OCI-LY3 (cell line): ENCODE data around the gene HSPA12A.

Experiments
- H2AFZ ChIP-seq: fragments of 200-600, 300-600 bp; shearing (Covaris generic); 2 replicates; pipeline ENCODE4 v1.6.0; 2014; ENCODE audit warnings: antibody characterized with exemption, low read depth, low read length
- H3K27ac ChIP-seq: fragments of 200-600, 300-600 bp; sonication (generic); 2 replicates; pipeline ENCODE4 v1.5.1; 2014; ENCODE audit warnings: mild to moderate bottlenecking, low read length, moderate library complexity, mixed read lengths
- H3K27me3 ChIP-seq: fragments of 200-600, 300-600 bp; sonication (generic); 2 replicates; pipeline ENCODE4 v1.6.1; 2014; ENCODE audit warnings: low read depth, low read length, mixed read lengths
- H3K36me3 ChIP-seq: fragments of 200-600, 300-600 bp; sonication (generic); replicated peaks from 2 replicates; pipeline ENCODE3; 2014; ENCODE audit warnings: low read depth, low read length, mixed read lengths
- H3K4me1 ChIP-seq: fragments of 300-600, 200-600 bp; sonication (generic); 2 replicates; pipeline ENCODE4 v1.6.1; 2014; ENCODE audit warnings: low read length, mixed read lengths
- H3K4me2 ChIP-seq: fragments of 200-600, 300-600 bp; sonication (generic); 2 replicates; pipeline ENCODE4 v1.6.1; 2014; ENCODE audit warnings: low read length, mixed read lengths
- H3K4me3 ChIP-seq: fragments of 300-600, 200-600 bp; sonication (generic); 2 replicates; pipeline ENCODE4 v1.5.1; 2014; ENCODE audit warnings: antibody characterized with exemption, mild to moderate bottlenecking, low read length, moderate library complexity
- H3K79me2 ChIP-seq: fragments of 300-600, 200-600 bp; shearing (Covaris generic); 2 replicates; pipeline ENCODE4 v1.6.1; 2014; ENCODE audit warnings: mild to moderate bottlenecking, low read length, mixed read lengths
- H3K9ac ChIP-seq: fragments of 300-600, 200-600 bp; shearing (Covaris generic); 2 replicates; pipeline ENCODE4 v1.6.0; 2014; ENCODE audit warnings: mild to moderate bottlenecking, low read length, moderate library complexity
- H3K9me3 ChIP-seq: fragments of 200-600, 300-600 bp; shearing (Covaris generic); 2 replicates; pipeline ENCODE4 v1.6.1; 2014; ENCODE audit warnings: low read length, mixed read lengths; ENCODE audit not compliant: insufficient read depth
- H4K20me1 ChIP-seq: fragments of 200-600, 300-600 bp; sonication (generic); 2 replicates; pipeline ENCODE4 v1.6.1; 2016; ENCODE audit warnings: low read length, mixed read lengths; ENCODE audit not compliant: insufficient read depth
- EZH2phosphoT487 ChIP-seq: fragments of 200-600 bp; shearing (Covaris generic); IDR thresholded peaks from 2 replicates; pipeline ENCODE4 v1.6.1; 2018; ENCODE audit warnings: antibody characterized with exemption, mixed run types, low read depth
- TF ChIP-seq, protein P1 (sequence below): fragments of 200-600, 300-600 bp; sonication (generic); IDR thresholded peaks from 2 replicates; pipeline ENCODE4 v1.5.1; 2014; ENCODE audit warnings: antibody characterized with exemption, low read length, low read depth

Gene HSPA12A

DNA sequence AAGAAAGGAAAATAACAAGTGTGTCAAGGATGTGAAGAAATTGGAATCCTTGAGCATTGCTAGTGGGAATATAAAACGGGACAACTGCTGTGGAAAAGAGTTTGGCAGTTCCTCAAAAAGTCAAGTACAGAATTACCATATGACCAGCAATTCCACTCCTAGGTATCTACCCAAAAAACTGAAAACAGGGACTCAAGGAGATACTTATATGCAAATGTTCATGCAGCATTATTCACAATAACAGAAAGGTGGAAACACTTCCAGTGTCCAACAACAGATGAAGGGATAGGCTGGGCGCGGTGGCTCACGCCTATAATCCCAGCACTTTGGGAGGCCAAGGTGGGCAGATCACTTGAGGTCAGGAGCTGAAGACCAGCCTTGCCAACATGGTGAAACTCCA lies 33.5 kb downstream of the HSPA12A start:
- Histone ChIP-seq H3K79me2 (no peaks in the 10 kb centered on the region), H3K4me1 (no peaks in the 10 kb centered on the region), H4K20me1 (no peaks in the 10 kb centered on the region), H3K9me3 (no peaks in the 10 kb centered on the region), H3K27ac (no peak overlapping the region), H3K4me3 (no peak overlapping the region), H3K9ac (no peak overlapping the region), H3K27me3 (no peaks in the 10 kb centered on the region), H3K4me2 (no peak overlapping the region), H3K36me3 (no peaks in the 10 kb centered on the region), H2AFZ (no peak overlapping the region)
- TF ChIP-seq, protein P1, sequence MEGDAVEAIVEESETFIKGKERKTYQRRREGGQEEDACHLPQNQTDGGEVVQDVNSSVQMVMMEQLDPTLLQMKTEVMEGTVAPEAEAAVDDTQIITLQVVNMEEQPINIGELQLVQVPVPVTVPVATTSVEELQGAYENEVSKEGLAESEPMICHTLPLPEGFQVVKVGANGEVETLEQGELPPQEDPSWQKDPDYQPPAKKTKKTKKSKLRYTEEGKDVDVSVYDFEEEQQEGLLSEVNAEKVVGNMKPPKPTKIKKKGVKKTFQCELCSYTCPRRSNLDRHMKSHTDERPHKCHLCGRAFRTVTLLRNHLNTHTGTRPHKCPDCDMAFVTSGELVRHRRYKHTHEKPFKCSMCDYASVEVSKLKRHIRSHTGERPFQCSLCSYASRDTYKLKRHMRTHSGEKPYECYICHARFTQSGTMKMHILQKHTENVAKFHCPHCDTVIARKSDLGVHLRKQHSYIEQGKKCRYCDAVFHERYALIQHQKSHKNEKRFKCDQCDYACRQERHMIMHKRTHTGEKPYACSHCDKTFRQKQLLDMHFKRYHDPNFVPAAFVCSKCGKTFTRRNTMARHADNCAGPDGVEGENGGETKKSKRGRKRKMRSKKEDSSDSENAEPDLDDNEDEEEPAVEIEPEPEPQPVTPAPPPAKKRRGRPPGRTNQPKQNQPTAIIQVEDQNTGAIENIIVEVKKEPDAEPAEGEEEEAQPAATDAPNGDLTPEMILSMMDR: no peak
- TF ChIP-seq EZH2phosphoT487: no peak

DNA sequence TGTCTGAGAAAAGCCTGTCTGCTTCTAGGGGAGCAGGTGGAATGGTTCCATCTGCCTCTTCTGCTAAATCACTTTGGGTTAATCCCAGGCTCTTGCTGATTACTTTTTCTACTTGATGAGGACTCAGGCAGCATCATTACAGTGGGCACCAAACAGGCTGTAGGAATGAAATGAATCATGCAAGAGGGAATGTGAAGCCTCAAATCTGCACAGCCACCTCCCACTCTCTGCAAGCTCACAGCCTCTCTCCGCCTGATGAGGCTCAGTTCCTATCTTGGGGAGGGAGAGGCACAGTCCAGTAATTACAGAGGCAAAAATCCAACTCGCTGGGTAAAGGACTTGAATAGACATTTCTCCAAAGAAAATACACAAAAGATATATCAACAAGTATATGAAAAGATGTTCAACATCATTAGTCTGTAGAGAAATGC lies 34.0 kb downstream of the HSPA12A start:
- Histone ChIP-seq H2AFZ (no peak overlapping the region), H3K4me2 (no peak overlapping the region), H3K9me3 (no peaks in the 10 kb centered on the region), H3K4me1 (no peaks in the 10 kb centered on the region), H3K27ac (no peak overlapping the region), H3K79me2 (no peaks in the 10 kb centered on the region), H3K36me3 (no peaks in the 10 kb centered on the region), H4K20me1 (no peaks in the 10 kb centered on the region), H3K27me3 (no peaks in the 10 kb centered on the region), H3K9ac (no peak overlapping the region), H3K4me3 (no peak overlapping the region)
- TF ChIP-seq EZH2phosphoT487: no peak

DNA sequence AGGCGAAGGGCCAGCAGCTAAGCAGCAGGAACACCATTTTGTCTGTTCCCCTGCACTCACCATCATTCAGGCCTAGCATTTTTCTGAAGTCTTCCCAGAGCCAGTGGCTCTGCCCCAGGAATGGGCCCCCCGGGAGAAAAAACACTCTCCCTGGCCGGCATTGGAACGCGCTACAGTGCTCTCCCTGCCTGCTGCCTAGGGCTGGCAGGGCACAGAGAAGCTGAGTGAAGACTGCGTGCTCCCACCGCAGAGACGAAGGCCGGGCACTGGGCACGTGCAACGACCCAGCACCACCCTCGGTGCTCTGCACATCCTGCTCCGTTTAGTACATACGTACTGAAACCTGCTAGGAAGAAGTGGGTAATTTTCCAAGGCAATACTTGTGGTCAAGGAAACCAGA lies 34.4 kb downstream of the HSPA12A start:
- Histone ChIP-seq H3K4me1 (no peaks in the 10 kb centered on the region), H2AFZ (no peak overlapping the region), H3K36me3 (no peaks in the 10 kb centered on the region), H3K4me2 (no peak overlapping the region), H3K79me2 (no peaks in the 10 kb centered on the region), H3K27me3 (no peaks in the 10 kb centered on the region), H3K9ac (no peak overlapping the region), H3K27ac (no peak overlapping the region), H3K9me3 (no peaks in the 10 kb centered on the region), H3K4me3 (no peak overlapping the region), H4K20me1 (no peaks in the 10 kb centered on the region)
- TF ChIP-seq EZH2phosphoT487: no peak
- TF ChIP-seq, protein P1: no peak

DNA sequence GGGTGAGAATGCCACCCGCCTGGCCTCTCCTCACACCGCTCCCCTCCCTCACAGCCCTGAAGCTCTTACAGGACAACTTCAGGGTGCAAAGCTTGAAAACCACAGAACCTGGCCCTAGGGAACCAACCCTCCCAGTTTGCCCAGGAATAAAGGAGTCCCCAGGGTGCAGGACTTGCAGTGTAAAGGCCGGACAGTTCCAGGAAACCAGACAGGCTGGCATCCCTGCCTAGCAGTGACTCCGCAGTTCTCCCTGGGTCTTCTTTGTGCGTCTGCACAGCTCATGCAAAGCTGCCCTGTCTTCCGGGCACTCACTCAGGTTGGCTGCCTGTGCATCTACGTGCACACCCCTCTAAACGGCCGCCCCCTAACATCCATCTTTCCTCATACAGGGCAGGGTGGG lies 36.1 kb downstream of the HSPA12A start:
- Histone ChIP-seq H3K27me3 (no peaks in the 10 kb centered on the region), H3K36me3 (no peaks in the 10 kb centered on the region), H3K9me3 (no peaks in the 10 kb centered on the region), H4K20me1 (no peaks in the 10 kb centered on the region), H3K4me1 (no peaks in the 10 kb centered on the region), H3K4me2 (no peak overlapping the region), H3K9ac (no peak overlapping the region), H3K4me3 (no peak overlapping the region), H2AFZ (no peak overlapping the region), H3K27ac (no peak overlapping the region), H3K79me2 (no peaks in the 10 kb centered on the region)
- TF ChIP-seq, protein P1: no peak
- TF ChIP-seq EZH2phosphoT487: no peak

DNA sequence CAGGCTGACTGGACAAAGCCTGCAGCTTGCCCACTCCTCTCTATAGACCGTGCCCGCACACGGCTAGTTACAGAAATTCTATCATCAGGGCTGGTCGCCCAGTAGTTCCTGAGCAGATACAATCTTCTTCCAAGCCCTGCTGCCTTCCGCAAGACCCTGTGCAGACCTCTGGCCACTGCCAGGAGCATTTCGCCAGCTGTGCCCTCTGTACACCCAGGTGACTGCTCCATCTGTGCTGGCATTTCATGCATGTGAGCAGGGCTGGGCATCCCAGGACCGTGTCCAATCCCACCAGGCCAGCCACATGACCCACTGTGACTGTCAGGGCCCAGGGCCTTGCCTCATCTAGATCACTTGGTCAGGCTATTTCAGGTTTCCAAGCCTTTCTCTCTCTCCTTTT lies 36.9 kb downstream of the HSPA12A start:
- TF ChIP-seq, protein P1: no peak
- TF ChIP-seq EZH2phosphoT487: no peak
- H3K4me3 ChIP-seq: no peak overlapping the region

More for the DNA sequence above, 36.9 kb downstream of the HSPA12A start:
- Histone ChIP-seq H3K27me3 (no peaks in the 10 kb centered on the region), H4K20me1 (no peaks in the 10 kb centered on the region), H3K9ac (no peak overlapping the region), H2AFZ (no peak overlapping the region), H3K4me1 (no peaks in the 10 kb centered on the region), H3K9me3 (no peaks in the 10 kb centered on the region), H3K4me2 (no peak overlapping the region), H3K36me3 (no peaks in the 10 kb centered on the region), H3K27ac (no peak overlapping the region), H3K79me2 (no peaks in the 10 kb centered on the region)
